HG02938 (cell line): ENCODE data around the gene TRIM36.

ENCODE experiments used
- ATAC-seq: cut with Tn5 transposase; IDR thresholded peaks from one replicate; pipeline ENCODE4 v1.9.1; 2021; ENCODE audit warnings: mild to moderate bottlenecking, moderate library complexity; ENCODE audit not compliant: unreplicated experiment

TRIM36 gene, protein sequence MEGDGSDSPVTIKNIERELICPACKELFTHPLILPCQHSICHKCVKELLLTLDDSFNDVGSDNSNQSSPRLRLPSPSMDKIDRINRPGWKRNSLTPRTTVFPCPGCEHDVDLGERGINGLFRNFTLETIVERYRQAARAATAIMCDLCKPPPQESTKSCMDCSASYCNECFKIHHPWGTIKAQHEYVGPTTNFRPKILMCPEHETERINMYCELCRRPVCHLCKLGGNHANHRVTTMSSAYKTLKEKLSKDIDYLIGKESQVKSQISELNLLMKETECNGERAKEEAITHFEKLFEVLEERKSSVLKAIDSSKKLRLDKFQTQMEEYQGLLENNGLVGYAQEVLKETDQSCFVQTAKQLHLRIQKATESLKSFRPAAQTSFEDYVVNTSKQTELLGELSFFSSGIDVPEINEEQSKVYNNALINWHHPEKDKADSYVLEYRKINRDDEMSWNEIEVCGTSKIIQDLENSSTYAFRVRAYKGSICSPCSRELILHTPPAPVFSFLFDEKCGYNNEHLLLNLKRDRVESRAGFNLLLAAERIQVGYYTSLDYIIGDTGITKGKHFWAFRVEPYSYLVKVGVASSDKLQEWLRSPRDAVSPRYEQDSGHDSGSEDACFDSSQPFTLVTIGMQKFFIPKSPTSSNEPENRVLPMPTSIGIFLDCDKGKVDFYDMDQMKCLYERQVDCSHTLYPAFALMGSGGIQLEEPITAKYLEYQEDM

DNA sequence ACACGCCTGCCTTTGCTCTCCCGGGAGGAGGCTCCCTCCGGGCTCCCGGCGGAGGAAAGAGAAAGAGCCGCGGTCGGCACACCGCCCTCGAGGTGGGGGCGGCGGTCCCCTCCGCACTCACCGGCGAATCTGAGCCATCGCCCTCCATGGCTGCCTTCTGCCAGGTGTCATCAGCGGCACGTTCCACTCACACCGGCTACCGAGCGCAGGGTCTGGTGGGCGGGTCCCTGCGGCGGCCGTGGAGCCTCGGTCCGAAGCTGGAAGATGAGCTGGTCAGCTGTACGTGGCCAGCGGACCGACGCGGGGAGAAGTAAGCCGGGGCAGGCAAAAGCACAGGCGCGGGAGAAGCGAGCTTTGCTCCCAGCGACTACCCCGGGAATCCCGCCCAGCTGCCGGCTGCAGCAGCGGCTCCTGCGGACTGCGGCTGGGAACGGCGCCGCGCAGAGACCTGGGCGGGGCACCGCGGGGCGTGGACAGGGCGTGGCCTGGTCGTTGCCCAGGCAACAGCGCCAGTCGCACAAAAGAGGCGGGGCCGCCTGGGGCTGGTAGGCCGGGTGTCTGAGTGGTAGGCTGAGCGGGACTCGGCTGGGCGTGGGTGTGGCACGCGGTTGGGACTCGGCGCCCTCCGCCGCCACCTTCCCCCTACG lies at the start of gene TRIM36:
TRIM36 (minus strand) TSS at position 422 of the 647 bp plus-strand sequence; CDS start at position 148, 274 bp downstream.
- peak; percentile 96 for ATAC-seq

- ATAC-seq = no peak
Observed at GRCh38 chr5:115214541-115214940, 44.8 kb upstream of the TRIM36 start.

DNA sequence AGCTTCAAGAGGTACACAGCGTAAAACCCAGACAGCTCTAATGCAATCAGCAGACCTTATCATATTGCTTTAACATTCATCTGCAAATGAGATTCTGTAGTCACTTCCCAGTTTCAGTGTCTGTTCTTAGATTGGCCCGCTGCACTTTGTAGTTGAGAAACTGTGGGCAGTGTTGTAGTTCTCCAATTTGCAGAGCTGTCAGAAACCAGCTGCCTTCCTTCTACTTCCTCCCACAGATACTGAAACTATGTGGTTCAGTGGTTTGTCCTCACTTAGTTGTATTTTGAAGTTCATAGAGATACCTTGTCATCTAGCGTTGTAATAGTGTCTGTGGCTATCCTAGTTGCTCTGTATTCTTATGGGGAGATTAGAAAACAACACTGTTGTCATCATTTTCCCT lies 39.6 kb upstream of the TRIM36 start:
- ATAC-seq = peak; percentile 100

DNA sequence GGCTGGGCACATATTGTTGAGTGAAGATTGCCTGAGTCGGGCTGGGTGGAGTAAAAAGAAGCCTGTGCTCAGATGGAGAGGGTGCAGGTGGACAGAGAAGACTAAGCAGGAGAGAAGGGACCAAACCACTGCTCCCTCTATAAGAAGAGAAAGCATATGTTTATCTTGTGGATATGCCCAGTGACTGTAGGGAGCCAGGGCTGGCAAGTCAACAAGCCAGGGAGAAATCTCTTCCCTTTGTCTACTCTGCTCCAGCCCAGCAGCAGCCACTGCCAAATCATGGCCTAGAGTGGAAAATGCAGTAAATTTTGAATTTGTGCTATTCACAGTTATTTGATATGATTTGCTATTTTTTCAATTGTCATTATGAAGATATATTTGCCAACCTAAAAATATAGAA lies 33.2 kb upstream of the TRIM36 start:
- no peak for ATAC-seq

GRCh38 chr5:115196161-115196560 lies 26.5 kb upstream of the TRIM36 start:
- ATAC-seq = no peak

DNA sequence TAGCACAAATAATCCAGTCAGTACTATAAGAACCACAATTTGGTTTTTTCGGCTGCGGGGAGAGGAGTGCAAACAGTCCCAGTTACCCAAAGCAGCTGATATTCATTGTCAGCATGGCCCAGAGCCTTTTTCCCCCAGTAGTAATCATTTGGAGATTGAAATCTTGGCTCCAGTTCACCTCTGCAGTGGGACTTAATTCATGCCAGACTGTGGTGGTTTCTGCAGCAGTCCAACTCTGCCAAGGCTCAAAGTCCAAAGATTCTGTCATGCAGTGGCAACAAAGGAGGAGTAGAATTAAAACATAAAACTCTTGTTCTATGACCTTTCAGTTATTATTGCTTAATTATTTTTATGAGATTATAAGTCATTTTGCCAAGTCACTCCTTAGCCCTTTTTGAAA lies 25.0 kb upstream of the TRIM36 start:
- ATAC-seq = no peak

- ATAC-seq = no peak
Observed at GRCh38 chr5:115193295-115193694, 23.6 kb upstream of the TRIM36 start.

GRCh38 chr5:115192098-115192497 lies 22.4 kb upstream of the TRIM36 start:
- ATAC-seq = no peak

DNA sequence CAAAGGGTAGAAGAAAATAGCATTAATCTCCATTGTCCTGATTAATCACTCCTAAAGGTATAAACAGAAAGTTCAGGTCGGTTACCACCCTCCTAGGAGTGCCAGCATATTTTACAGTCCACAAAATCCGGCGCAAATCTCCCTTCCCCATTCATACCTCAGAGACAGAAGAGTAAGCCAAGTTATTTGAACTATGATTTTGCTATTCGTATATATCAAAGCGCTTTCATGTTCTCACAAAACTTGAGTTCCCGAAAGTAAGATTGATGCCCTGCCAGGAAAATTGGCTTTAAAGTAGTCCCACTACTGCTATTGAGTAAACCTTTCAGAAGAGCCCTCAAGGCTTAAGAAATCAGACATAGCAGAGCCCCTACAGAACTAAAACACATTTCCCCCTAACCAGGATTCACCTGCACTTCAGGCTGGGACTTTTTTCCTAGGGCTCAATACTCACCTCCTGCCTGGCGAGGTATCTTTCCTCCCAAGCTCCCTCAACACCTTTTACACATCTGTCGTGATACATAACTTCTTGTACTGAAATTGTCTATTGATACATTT lies 21.8 kb upstream of the TRIM36 start:
- no peak for ATAC-seq

DNA sequence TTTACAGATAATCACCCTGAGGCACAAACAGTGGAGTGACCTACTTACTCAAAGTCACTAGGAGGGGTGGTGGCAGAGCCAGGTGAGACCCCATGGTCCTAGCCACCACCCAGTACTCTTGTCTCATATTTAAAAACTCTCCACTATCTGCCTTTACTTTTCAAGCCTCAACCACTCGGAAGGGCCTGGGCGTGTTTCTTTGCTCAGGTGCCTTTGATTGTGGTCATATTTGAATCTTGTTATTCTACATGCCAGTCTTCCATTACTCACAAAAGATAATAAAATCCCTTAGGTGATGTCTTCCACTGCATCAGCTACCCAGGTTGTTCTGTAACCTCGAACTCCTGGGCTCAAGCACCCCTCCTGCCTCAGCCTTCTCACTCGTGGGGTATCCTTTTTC lies 20.7 kb upstream of the TRIM36 start:
- ATAC-seq = no peak

GRCh38 chr5:115189866-115190265 lies 20.2 kb upstream of the TRIM36 start:
- ATAC-seq = no peak

GRCh38 chr5:115186794-115187193 lies 17.1 kb upstream of the TRIM36 start:
- no peak for ATAC-seq

DNA sequence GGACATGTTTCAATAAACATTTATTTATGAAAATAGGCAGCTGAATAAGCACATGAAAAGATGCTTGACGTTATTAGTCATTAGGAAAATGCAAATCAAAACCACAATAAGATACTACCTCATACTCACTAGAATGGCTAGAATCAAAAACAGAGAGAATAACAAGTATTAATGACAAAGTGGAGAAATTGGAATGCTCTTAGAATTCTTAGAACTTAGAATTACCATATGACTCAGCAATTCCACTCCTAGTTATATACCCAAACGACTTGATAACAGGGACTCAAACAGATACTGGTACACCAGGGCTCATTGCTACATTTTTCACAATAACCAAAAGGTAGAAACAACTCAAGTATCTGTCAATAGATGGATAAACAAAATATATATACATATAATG lies 15.1 kb upstream of the TRIM36 start:
- ATAC-seq = no peak

GRCh38 chr5:115181757-115182156 lies 12.0 kb upstream of the TRIM36 start:
- ATAC-seq = no peak

DNA sequence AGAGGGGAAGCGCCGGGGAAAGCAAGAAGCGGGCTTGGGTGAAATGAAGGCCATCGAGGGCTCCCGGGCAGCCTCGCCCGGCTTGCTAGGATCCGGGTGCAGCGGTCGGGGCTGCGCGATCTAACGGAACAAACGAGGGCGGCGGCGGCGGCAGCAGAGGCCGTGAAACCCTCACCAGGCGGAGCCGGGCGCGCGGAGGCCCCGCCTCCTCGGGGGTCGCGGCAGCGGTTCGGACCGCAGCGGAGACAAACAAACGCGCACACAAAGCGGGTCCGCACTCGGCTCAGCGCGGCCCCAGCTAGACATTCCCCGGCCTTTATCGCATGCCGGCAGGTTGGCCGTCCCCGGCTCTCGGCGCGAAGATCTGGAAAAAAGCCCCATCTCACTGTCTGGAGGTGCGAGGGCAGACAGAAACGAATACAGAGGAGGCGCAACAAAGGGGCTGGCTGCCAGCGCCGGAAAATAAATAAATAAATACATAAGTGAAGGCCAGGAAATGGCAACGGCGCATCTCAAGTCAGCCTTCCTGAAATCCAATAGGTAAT lies 10.5 kb upstream of the TRIM36 start:
- peak; percentile 44 for ATAC-seq

- peak; percentile 29 for ATAC-seq
Observed at GRCh38 chr5:115179394-115180164, 9.9 kb upstream of the TRIM36 start.

GRCh38 chr5:115179030-115179393 lies 9.3 kb upstream of the TRIM36 start:
- no peak for ATAC-seq

DNA sequence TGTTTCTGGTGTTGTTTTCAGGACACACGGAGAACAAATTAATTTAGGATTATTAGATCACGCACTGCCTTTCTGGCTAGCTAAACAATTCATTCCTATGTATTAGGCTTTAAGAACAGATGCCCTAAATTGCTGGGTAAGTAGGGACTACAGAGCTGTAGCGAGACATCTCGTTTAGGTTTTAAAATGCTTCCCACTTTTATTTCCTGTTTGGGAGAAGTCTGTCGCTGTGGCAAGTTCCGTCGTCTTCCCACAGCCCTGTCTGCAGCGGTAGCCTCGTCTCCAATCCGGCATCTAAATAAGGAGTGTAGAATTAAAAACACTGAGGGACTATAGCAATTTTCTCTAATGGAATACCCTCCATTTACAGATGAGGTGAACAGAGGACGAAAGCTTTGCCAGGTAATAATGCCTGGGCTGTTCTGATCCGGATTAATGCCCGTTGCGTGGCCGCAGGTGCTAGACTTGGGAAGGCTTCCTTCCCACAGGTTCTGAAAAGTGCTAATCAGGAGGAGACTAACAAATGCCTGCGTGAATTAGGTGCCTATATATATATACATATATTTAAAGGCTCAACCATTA lies 1.3 kb upstream of the TRIM36 start:
- ATAC-seq = no peak

DNA sequence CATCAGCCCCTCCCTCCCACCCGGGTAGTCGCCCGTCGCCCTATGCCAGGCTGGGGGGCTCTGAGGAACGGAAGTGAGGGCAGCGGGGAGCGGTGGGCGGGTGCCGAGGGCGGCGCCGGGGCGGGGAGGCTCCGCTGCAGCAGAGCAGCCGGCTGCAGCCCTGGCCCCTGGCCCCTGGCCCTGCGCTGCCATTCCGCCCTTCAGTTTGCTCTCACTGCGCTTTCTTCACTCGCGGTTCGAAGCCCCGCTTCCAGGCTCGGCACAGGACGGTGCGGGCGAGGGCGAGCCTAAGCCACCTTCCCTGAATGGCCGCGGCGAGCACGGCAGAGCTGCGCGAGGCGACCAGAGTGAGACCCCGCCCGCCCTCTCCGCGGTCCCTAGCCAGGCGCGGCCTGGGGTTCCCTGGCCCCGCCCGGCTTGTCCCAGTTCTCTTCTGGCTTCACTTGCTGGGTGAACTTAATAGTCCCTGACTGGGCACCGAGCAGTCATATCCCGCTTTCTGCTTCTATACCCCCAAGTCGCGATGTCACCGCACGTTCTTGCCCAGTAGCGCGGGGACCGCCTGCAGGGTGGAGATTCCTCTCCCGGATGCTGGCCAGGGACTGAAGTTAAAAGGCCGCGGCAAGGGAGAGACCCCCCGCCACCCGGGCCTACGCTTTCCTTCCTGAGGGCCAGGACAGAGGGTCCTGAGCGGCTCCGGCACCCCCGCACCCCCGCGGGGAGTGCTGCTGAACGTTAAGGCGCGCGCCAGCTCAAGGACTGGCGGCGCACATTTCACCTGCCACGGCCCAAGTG lies 623 bp upstream of the TRIM36 start:
- ATAC-seq = peak; percentile 43
